A549 (cell line): Measurements from ENCODE around the gene HTRA3. TPM values are rescaled to one million over a fixed set of nuclear protein-coding genes. Genes with fewer than 3 reads are reported as not detected.

Experiments used
- ATAC-seq, 2 experiments: fragments of 200-7000 bp in 1 of 2; fragments of >200 bp in 1 of 2; cut with Nextera tagmentation in 1 of 2; cut with Tn5 transposase in 1 of 2; 3 replicates each; pipeline versions ENCODE4 v1.8.0 to v1.9.1; 2018 to 2020; ENCODE audit warnings: mild to moderate bottlenecking in 1 of 2, moderate library complexity in 1 of 2
- CTCF ChIA-PET: fragments of 300-600 bp; sonication (Branson Sonifier 250); formaldehyde crosslinking; extraction: SDS; loops from one replicate; lab custom pipeline; 2021; ENCODE audit warnings: antibody characterized with exemption, inconsistent platforms; lab: Yijun Ruan, JAX
- POLR2A ChIA-PET: fragments of 350-600 bp; formaldehyde crosslinking; extraction: SDS; loops from one replicate; lab custom pipeline; 2021; ENCODE audit warnings: antibody characterized with exemption, inconsistent platforms; lab: Yijun Ruan, JAX
- DNase-seq, 2 experiments: peaks; one replicate each; pipeline versions ENCODE4 v3.0.0 to v3.0.0-alpha.2; 2011 to 2016; ENCODE audit warnings: low read depth in 1 of 2, low spot score in 1 of 2
- FAIRE-seq: peaks from 2 replicates; lab custom pipeline; 2011; peaks lifted over from hg19 to GRCh38; lab: Jason Lieb, UNC
- H3K27ac ChIP-seq, 2 experiments: fragments of >200 bp; sonication (Bioruptor Twin); formaldehyde crosslinking; 3 replicates each; pipeline ENCODE4 v1.5.1; 2016 to 2017
- H3K4me1 ChIP-seq: fragments of >200 bp; sonication (Bioruptor Twin); formaldehyde crosslinking; 3 replicates; pipeline ENCODE4 v1.6.1; 2016
- H3K4me2 ChIP-seq: fragments of >200 bp; sonication (Bioruptor Twin); formaldehyde crosslinking; 3 replicates; pipeline ENCODE4 v1.6.1; 2016
- H3K4me3 ChIP-seq: fragments of >200 bp; sonication (Bioruptor Twin); formaldehyde crosslinking; 3 replicates; pipeline ENCODE4 v1.5.1; 2016
- H3K9me3 ChIP-seq: fragments of >200 bp; sonication (Bioruptor Twin); formaldehyde crosslinking; 3 replicates; pipeline ENCODE4 v1.6.1; 2016
- BHLHE40 ChIP-seq: IDR thresholded peaks from 2 replicates; pipeline ENCODE4 v1.6.1; 2012; ENCODE audit warnings: low read depth, low read length, inconsistent platforms
- CBX8 ChIP-seq: fragments of 200-600 bp; sonication (generic); IDR thresholded peaks from 2 replicates; pipeline ENCODE4 v1.6.1; 2016
- CEBPB ChIP-seq, 2 experiments: fragments of >200 bp in 1 of 2; sonication (Bioruptor Twin) in 1 of 2; formaldehyde crosslinking in 1 of 2; IDR thresholded peaks; 2 replicates each; pipeline ENCODE4 v1.6.1; 2012 to 2016
- CHD2 ChIP-seq: fragments of 150-350 bp; IDR thresholded peaks from 2 replicates; pipeline ENCODE4 v1.6.1; 2014; ENCODE audit warnings: low read length; ENCODE audit not compliant: partially characterized antibody
- CHD4 ChIP-seq: fragments of 200-600 bp; sonication (generic); IDR thresholded peaks from 2 replicates; pipeline ENCODE4 v1.6.1; 2016; ENCODE audit warnings: antibody characterized with exemption, mild to moderate bottlenecking, borderline replicate concordance
- EHF ChIP-seq: fragments of 250-450 bp; sonication (Bioruptor Pico); IDR thresholded peaks from 2 replicates; pipeline ENCODE4 v1.5.0; 2020; ENCODE audit warnings: mild to moderate bottlenecking
- FOSL2 ChIP-seq, 2 experiments: fragments of 450-650 bp in 1 of 2; fragments of >200 bp in 1 of 2; sonication (Bioruptor Twin) in 1 of 2; formaldehyde crosslinking; IDR thresholded peaks; 2 replicates each; pipeline versions ENCODE4 v1.5.0 to v1.6.1; 2016 to 2020; ENCODE audit warnings: mild to moderate bottlenecking in 1 of 2, moderate library complexity in 1 of 2
- GATA3 ChIP-seq: IDR thresholded peaks from 2 replicates; pipeline ENCODE4 v1.6.1; 2012; ENCODE audit warnings: borderline replicate concordance
- HEYL ChIP-seq: fragments of 250-450 bp; sonication (Bioruptor Pico); IDR thresholded peaks from 2 replicates; pipeline ENCODE4 v1.8.0; 2021; ENCODE audit warnings: mild to moderate bottlenecking, moderate library complexity
- HMGXB4 ChIP-seq: fragments of 250-450 bp; sonication (Bioruptor Pico); IDR thresholded peaks from 2 replicates; pipeline ENCODE4 v1.5.0; 2021; ENCODE audit warnings: mild to moderate bottlenecking, moderate library complexity, borderline replicate concordance
- HOXA7 ChIP-seq: fragments of 250-450 bp; sonication (Bioruptor Pico); IDR thresholded peaks from 2 replicates; pipeline ENCODE4 v1.5.0; 2020; ENCODE audit warnings: mild to moderate bottlenecking, moderate library complexity
- HOXB13 ChIP-seq: fragments of 250-450 bp; sonication (Bioruptor Pico); IDR thresholded peaks from 2 replicates; pipeline ENCODE4 v1.5.0; 2020; ENCODE audit warnings: low read depth, mild to moderate bottlenecking, moderate library complexity
- KDM1A ChIP-seq: fragments of 200-600 bp; sonication (generic); IDR thresholded peaks from 2 replicates; pipeline ENCODE4 v1.6.1; 2016; ENCODE audit warnings: low read depth, mild to moderate bottlenecking
- MAZ ChIP-seq: fragments of 150-350 bp; IDR thresholded peaks from 2 replicates; pipeline ENCODE4 v1.6.1; 2014; ENCODE audit warnings: antibody characterized with exemption, low read depth, low read length, borderline replicate concordance
- POLR2A ChIP-seq: IDR thresholded peaks from 2 replicates; pipeline ENCODE4 v1.6.1; 2012; ENCODE audit warnings: mild to moderate bottlenecking, low read length
- RARB ChIP-seq: fragments of 250-450 bp; sonication (Bioruptor Pico); IDR thresholded peaks from 2 replicates; pipeline ENCODE4 v1.8.0; 2021; ENCODE audit warnings: mild to moderate bottlenecking, moderate library complexity
- RNF2 ChIP-seq: fragments of 200-600 bp; sonication (generic); IDR thresholded peaks from 2 replicates; pipeline ENCODE4 v1.6.1; 2016; ENCODE audit warnings: low read depth, mild to moderate bottlenecking, antibody characterized with exemption, moderate library complexity, borderline replicate concordance
- SMC3 ChIP-seq: fragments of >200 bp; sonication (Bioruptor Twin); formaldehyde crosslinking; IDR thresholded peaks from 3 replicates; pipeline ENCODE4 v1.6.1; 2018; ENCODE audit warnings: inconsistent platforms
- ZC3H11A ChIP-seq: fragments of 450-650 bp; IDR thresholded peaks from 2 replicates; pipeline ENCODE4 v1.6.1; 2014; ENCODE audit warnings: antibody characterized with exemption, mild to moderate bottlenecking
- ZNF302 ChIP-seq: fragments of 250-450 bp; sonication (Bioruptor Pico); IDR thresholded peaks from 2 replicates; pipeline ENCODE4 v1.9.0; 2021; ENCODE audit warnings: inconsistent platforms, mild to moderate bottlenecking, moderate library complexity
- ZSCAN20 ChIP-seq: fragments of 250-450 bp; sonication (Bioruptor Pico); IDR thresholded peaks from 2 replicates; pipeline ENCODE4 v1.8.0; 2022; ENCODE audit warnings: mild to moderate bottlenecking, moderate library complexity
- WGBS: methylation state at CpG from one replicate; pipeline ENCODE4 v1.1.6; 2017; ENCODE audit errors: missing lambda C conversion rate; 5-methylcytosine and 5-hydroxymethylcytosine counted together
- polyA minus RNA-seq: library from RNA; depleted of rRNA, polyadenylated mRNA; stranded (reverse); fragments of >200 nt; gene quantifications from 2 replicates; pipeline ENCODE4 v1.2.3, GENCODE V29; 2011; rRNA and poly(A)+ RNA removed
- polyA plus RNA-seq, 4 experiments: library from polyadenylated mRNA; depleted of rRNA in 3 of 4; stranded (reverse); fragments of >200 nt; fragmentation: RNase III in 1 of 4; extraction: RNeasy Plus Mini Kit Qiagen cat#74134 plus additional on column Dnase treatment in 1 of 4; gene quantifications; 2 replicates in 3 of 4; 3 replicates in 1 of 4; pipeline ENCODE4 v1.2.3, GENCODE V29; 2011 to 2017
- TF ChIP-seq, protein P1 (sequence below): fragments of >200 bp; sonication (Bioruptor Twin); formaldehyde crosslinking; IDR thresholded peaks from 3 replicates; pipeline ENCODE4 v1.5.1; 2016
- TF ChIP-seq, protein P2 (sequence below): fragments of 200-600 bp; sonication (generic); IDR thresholded peaks from 2 replicates; pipeline ENCODE4 v1.6.1; 2016; ENCODE audit warnings: antibody characterized with exemption, mild to moderate bottlenecking, moderate library complexity

Gene HTRA3
- 7.4 and 9.2 TPM in 2 replicates for polyA plus RNA-seq (2011; rRNA removed)
- 11.8 and 19.5 TPM in 2 replicates for polyA plus RNA-seq (2012; cell fraction: cytosol; rRNA removed)
- 18.5 and 23.8 TPM in 2 replicates for polyA plus RNA-seq (2012; cell fraction: nucleus; rRNA removed)
- 4.6 to 8.0 TPM (median 4.9 TPM) in 3 replicates for polyA plus RNA-seq (2017; fragmentation: RNase III; extraction: RNeasy Plus Mini Kit Qiagen cat#74134 plus additional on column Dnase treatment)
- polyA minus RNA-seq, result 5.4 and 5.6 TPM in 2 replicates

- peak within 1 kb of the TSS; percentile 61 for H3K4me2 ChIP-seq
- WGBS, result 67% methylated on average over 33 of the region's 111 CpGs
- ChIA-PET POLR2A (no interaction called here), CTCF (interaction anchor here (4.7 to 5.8 kb wide), 3 partner anchors 26 to 140 kb away, joined by 39 to 88 read pairs (median 51); no protein-coding TSS in a partner anchor)
- H3K27ac ChIP-seq, result peak within 1 kb of the TSS; percentile 51 to 88; a peak in 4 of 6 replicates
- no peak for FAIRE-seq
- peak within 1 kb of the TSS; percentile 40 for H3K4me3 ChIP-seq
- H3K4me1 ChIP-seq, result peaks cover 12% of the 10 kb centered on the region; the same call in 1 of the 3 replicates
- no peak for TF ChIP-seq HOXB13 (CRISPR knock-in tag)
- peak; percentile 45 for TF ChIP-seq POLR2A
- DNase-seq, result no peak
- no peaks in the 10 kb centered on the region for H3K9me3 ChIP-seq
- ATAC-seq, result peak in 1 of 2 experiments; percentile 58; a peak in 3 of 6 replicates
These were observed at the start of gene HTRA3 for GRCh38 chr4:8269535-8270417. Gene HTRA3, plus strand, starts transcription at chr4:8269754. Its CDS starts 215 bp downstream, at chr4:8269969.

DNA sequence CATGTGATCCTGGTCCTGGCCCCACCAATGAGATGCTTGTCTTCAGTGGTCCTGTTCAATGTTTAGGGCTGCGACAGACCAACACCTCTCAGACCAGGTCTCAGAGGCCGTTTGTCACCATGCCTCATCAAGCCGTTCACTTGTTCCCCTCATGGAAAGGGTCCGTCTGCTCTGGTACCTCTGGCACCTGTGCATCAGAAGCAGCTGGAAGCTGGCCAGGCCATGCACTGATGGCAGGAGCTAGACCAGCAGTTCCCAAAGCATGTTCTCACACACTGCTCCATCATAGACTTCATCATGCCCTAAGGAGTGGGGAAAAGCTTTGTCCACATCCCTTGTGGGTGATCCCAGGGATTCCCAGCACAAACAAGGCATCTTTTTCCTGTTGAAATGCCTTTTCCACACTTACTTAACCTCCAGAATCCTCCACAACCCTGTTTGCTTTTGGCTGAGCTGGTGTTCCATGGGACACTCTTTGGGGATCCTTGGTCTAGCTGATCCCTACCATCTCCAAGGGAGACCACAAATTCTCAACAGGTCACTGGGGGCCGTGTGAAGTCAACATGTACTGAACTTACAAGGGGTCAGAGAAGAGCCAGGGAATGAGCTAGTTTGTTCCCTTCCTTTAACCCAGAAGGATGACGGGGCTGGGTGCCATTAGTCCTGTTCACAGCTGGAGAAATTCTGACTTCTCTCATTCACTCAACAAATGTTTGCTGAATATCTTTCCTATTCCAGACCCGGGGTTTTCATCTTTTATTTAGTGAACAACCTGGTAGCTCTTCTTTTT, 48.7 kb upstream of the HTRA3 start:
- H3K27ac ChIP-seq, result no peak overlapping the region
- ChIA-PET POLR2A (no interaction called here), CTCF (interaction anchor here (0.6 to 1.6 kb wide), 5 partner anchors 17 to 189 kb away, joined by 3 to 4 read pairs (median 4); no protein-coding TSS in a partner anchor)
- no peak overlapping the region for H3K4me3 ChIP-seq
- H3K4me2 ChIP-seq, result no peak overlapping the region
- FAIRE-seq (no peak), ATAC-seq (no peak), DNase-seq (no peak)
- peaks cover 7% of the 10 kb centered on the region for H3K4me1 ChIP-seq
- TF ChIP-seq RNF2 (no peak), GATA3 (no peak), HMGXB4 (CRISPR knock-in tag) (no peak), ZNF302 (CRISPR knock-in tag) (no peak), FOSL2 (IDR thresholded peaks at IDR 0.05) (no peak), FOSL2 (CRISPR knock-in tag; IDR thresholded peaks at IDR 0.05) (no peak), CEBPB (IDR thresholded peaks at IDR 0.05) (no peak), CHD2 (no peak), CBX8 (no peak), RARB (CRISPR knock-in tag) (no peak)
- TF ChIP-seq, all 56 proteins: peak for 0
- H3K9me3 ChIP-seq, result no peaks in the 10 kb centered on the region
- 82% methylated on average over 7 of the region's 7 CpGs for WGBS

DNA sequence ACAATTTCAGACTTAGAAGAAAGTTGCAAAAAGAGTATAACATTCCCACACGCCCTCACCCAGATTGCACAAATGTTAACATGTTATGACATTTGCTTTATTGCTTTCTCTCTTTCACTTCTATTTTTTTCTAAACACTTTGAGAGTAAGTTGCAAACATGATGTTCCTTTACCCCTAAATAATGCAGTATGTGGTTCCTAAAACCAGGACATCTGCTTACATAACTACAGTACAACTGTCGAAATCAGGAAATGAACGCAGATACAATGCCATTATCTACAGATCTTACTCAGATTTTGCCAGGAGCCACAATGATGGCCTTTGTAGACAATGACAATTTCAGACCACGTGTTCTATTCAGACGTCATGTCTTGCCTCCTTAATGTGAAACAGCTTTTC, 48.1 kb upstream of the HTRA3 start:
- peaks cover 14% of the 10 kb centered on the region for H3K4me1 ChIP-seq
- H3K27ac ChIP-seq, result no peak overlapping the region
- ATAC-seq (no peak), FAIRE-seq (no peak), DNase-seq (no peak)
- no peaks in the 10 kb centered on the region for H3K9me3 ChIP-seq
- no peak overlapping the region for H3K4me2 ChIP-seq
- H3K4me3 ChIP-seq, result no peak overlapping the region
- POLR2A ChIA-PET, result no interaction called here
- CTCF ChIA-PET, result interaction anchor here (0.6 to 1.6 kb wide), 7 partner anchors 16 to 188 kb away, joined by 3 to 4 read pairs (median 3); no protein-coding TSS in a partner anchor
- WGBS, result 87% methylated on average over 5 of the region's 5 CpGs
- TF ChIP-seq ZSCAN20 (CRISPR knock-in tag) (no peak), MAZ (no peak), KDM1A (no peak), HEYL (CRISPR knock-in tag) (no peak), HOXA7 (CRISPR knock-in tag) (no peak), ZC3H11A (no peak), SMC3 (no peak), CHD4 (no peak), EHF (CRISPR knock-in tag) (no peak), POLR2A (no peak), RARB (CRISPR knock-in tag) (no peak), BHLHE40 (no peak)
- TF ChIP-seq, protein P1, sequence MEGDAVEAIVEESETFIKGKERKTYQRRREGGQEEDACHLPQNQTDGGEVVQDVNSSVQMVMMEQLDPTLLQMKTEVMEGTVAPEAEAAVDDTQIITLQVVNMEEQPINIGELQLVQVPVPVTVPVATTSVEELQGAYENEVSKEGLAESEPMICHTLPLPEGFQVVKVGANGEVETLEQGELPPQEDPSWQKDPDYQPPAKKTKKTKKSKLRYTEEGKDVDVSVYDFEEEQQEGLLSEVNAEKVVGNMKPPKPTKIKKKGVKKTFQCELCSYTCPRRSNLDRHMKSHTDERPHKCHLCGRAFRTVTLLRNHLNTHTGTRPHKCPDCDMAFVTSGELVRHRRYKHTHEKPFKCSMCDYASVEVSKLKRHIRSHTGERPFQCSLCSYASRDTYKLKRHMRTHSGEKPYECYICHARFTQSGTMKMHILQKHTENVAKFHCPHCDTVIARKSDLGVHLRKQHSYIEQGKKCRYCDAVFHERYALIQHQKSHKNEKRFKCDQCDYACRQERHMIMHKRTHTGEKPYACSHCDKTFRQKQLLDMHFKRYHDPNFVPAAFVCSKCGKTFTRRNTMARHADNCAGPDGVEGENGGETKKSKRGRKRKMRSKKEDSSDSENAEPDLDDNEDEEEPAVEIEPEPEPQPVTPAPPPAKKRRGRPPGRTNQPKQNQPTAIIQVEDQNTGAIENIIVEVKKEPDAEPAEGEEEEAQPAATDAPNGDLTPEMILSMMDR, result no peak
- TF ChIP-seq, protein P2, sequence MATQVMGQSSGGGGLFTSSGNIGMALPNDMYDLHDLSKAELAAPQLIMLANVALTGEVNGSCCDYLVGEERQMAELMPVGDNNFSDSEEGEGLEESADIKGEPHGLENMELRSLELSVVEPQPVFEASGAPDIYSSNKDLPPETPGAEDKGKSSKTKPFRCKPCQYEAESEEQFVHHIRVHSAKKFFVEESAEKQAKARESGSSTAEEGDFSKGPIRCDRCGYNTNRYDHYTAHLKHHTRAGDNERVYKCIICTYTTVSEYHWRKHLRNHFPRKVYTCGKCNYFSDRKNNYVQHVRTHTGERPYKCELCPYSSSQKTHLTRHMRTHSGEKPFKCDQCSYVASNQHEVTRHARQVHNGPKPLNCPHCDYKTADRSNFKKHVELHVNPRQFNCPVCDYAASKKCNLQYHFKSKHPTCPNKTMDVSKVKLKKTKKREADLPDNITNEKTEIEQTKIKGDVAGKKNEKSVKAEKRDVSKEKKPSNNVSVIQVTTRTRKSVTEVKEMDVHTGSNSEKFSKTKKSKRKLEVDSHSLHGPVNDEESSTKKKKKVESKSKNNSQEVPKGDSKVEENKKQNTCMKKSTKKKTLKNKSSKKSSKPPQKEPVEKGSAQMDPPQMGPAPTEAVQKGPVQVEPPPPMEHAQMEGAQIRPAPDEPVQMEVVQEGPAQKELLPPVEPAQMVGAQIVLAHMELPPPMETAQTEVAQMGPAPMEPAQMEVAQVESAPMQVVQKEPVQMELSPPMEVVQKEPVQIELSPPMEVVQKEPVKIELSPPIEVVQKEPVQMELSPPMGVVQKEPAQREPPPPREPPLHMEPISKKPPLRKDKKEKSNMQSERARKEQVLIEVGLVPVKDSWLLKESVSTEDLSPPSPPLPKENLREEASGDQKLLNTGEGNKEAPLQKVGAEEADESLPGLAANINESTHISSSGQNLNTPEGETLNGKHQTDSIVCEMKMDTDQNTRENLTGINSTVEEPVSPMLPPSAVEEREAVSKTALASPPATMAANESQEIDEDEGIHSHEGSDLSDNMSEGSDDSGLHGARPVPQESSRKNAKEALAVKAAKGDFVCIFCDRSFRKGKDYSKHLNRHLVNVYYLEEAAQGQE, result no peak
